Subcutaneous abdominal adipose tissue (tissue), 5 donors: ENCODE data around the gene PTCHD4.

Experiments
- H3K27ac ChIP-seq: one replicate; pipeline ENCODE4 v1.7.0; 2013; ENCODE audit warnings: low read depth, mild to moderate bottlenecking, inconsistent platforms, low read length, moderate library complexity
- H3K27me3 ChIP-seq, 5 donors: one replicate each; pipeline ENCODE4 v1.7.0; 2013; ENCODE audit warnings: low read length in 5 of 5, inconsistent platforms in 1 of 5; ENCODE audit not compliant: control insufficient read depth in 5 of 5, insufficient read depth in 4 of 5
- H3K36me3 ChIP-seq, 5 donors: one replicate each; pipeline ENCODE4 v1.7.0; 2013; ENCODE audit warnings: low read length in 5 of 5; ENCODE audit not compliant: control insufficient read depth in 5 of 5, insufficient read depth in 5 of 5
- H3K4me1 ChIP-seq, 5 donors: one replicate each; pipeline ENCODE4 v1.7.0; 2013; ENCODE audit warnings: low read length in 5 of 5, mild to moderate bottlenecking in 3 of 5, moderate library complexity in 1 of 5; ENCODE audit not compliant: control insufficient read depth in 5 of 5, insufficient read depth in 5 of 5
- H3K4me3 ChIP-seq, 5 donors: one replicate each; pipeline ENCODE4 v1.7.0; 2013; ENCODE audit warnings: low read length in 5 of 5, low read depth in 1 of 5
- H3K9ac ChIP-seq, 5 donors: one replicate each; pipeline ENCODE4 v1.7.0; 2013; ENCODE audit warnings: low read length in 5 of 5, mild to moderate bottlenecking in 4 of 5, moderate library complexity in 3 of 5
- H3K9me3 ChIP-seq, 5 donors: one replicate each; pipeline ENCODE4 v1.7.0; 2013; ENCODE audit warnings: low read length in 5 of 5; ENCODE audit not compliant: control insufficient read depth in 5 of 5
- donor health status: healthy.
- donor health status: healthy.
- donor health status: healthy.
- donor health status: healthy.
- donor health status: healthy.

PTCHD4 gene

GRCh38 chr6:48100588-48100895, 10.5 kb downstream of the PTCHD4 start:
- no peaks in the 10 kb centered on the region for H3K9me3 ChIP-seq
- no peak overlapping the region for H3K9ac ChIP-seq
- H3K4me3 ChIP-seq: no peak overlapping the region
- H3K27ac ChIP-seq: no peak overlapping the region
- no peaks in the 10 kb centered on the region for H3K36me3 ChIP-seq
- peaks cover 0 to 18% (median 0%) of the 10 kb centered on the region in 5 donors for H3K4me1 ChIP-seq
- no peaks in the 10 kb centered on the region for H3K27me3 ChIP-seq

GRCh38 chr6:48099713-48100587, 11.0 kb downstream of the PTCHD4 start:
- no peak overlapping the region for H3K27ac ChIP-seq
- H3K27me3 ChIP-seq: no peaks in the 10 kb centered on the region

GRCh38 chr6:48098923-48099322, 12.1 kb downstream of the PTCHD4 start:
- Histone ChIP-seq H3K4me3 (no peak overlapping the region), H3K9ac (no peak overlapping the region), H3K27ac (no peak overlapping the region), H3K4me1 (peaks cover 0 to 18% (median 0%) of the 10 kb centered on the region in 5 donors), H3K9me3 (no peaks in the 10 kb centered on the region), H3K27me3 (no peaks in the 10 kb centered on the region), H3K36me3 (no peaks in the 10 kb centered on the region)

More at GRCh38 chr6:48099713-48100587, 11.0 kb downstream of the PTCHD4 start:
- Histone ChIP-seq H3K9ac (no peak overlapping the region), H3K4me1 (peaks cover 0 to 18% (median 0%) of the 10 kb centered on the region in 5 donors), H3K4me3 (no peak overlapping the region), H3K9me3 (no peaks in the 10 kb centered on the region), H3K36me3 (no peaks in the 10 kb centered on the region)

GRCh38 chr6:48092550-48093217, 18.3 kb downstream of the PTCHD4 start:
- Histone ChIP-seq H3K4me3 (no peak overlapping the region), H3K36me3 (no peaks in the 10 kb centered on the region), H3K27ac (no peak overlapping the region), H3K27me3 (no peaks in the 10 kb centered on the region), H3K9ac (no peak overlapping the region), H3K9me3 (no peaks in the 10 kb centered on the region), H3K4me1 (peaks cover 0 to 3% (median 0%) of the 10 kb centered on the region in 5 donors)

- Histone ChIP-seq H3K9me3 (no peaks in the 10 kb centered on the region), H3K27me3 (no peaks in the 10 kb centered on the region), H3K4me1 (peaks cover 0 to 3% (median 0%) of the 10 kb centered on the region in 5 donors), H3K4me3 (no peak overlapping the region), H3K36me3 (no peaks in the 10 kb centered on the region), H3K9ac (no peak overlapping the region), H3K27ac (no peak overlapping the region)
Measured at GRCh38 chr6:48090546-48090945, 20.5 kb downstream of the PTCHD4 start.

GRCh38 chr6:48087448-48087847, 23.5 kb downstream of the PTCHD4 start:
- Histone ChIP-seq H3K4me1 (peaks cover 0 to 7% (median 0%) of the 10 kb centered on the region in 5 donors), H3K4me3 (no peak overlapping the region), H3K27me3 (no peaks in the 10 kb centered on the region), H3K36me3 (no peaks in the 10 kb centered on the region), H3K9ac (no peak overlapping the region), H3K9me3 (no peaks in the 10 kb centered on the region), H3K27ac (no peak overlapping the region)

- peaks cover 0 to 7% (median 0%) of the 10 kb centered on the region in 5 donors for H3K4me1 ChIP-seq
- H3K9ac ChIP-seq: no peak overlapping the region
- no peaks in the 10 kb centered on the region for H3K27me3 ChIP-seq
- H3K9me3 ChIP-seq: no peaks in the 10 kb centered on the region
- no peak overlapping the region for H3K4me3 ChIP-seq
- H3K36me3 ChIP-seq: no peaks in the 10 kb centered on the region
- H3K27ac ChIP-seq: no peak overlapping the region
Measured at GRCh38 chr6:48086187-48086586, 24.8 kb downstream of the PTCHD4 start.

- Histone ChIP-seq H3K27me3 (no peaks in the 10 kb centered on the region), H3K36me3 (no peaks in the 10 kb centered on the region), H3K9ac (no peak overlapping the region), H3K4me3 (no peak overlapping the region), H3K27ac (no peak overlapping the region), H3K9me3 (no peaks in the 10 kb centered on the region), H3K4me1 (peaks cover 0 to 7% (median 0%) of the 10 kb centered on the region in 5 donors)
Measured at GRCh38 chr6:48085131-48085741, 25.8 kb downstream of the PTCHD4 start.

- no peaks in the 10 kb centered on the region for H3K9me3 ChIP-seq
- H3K4me1 ChIP-seq: peaks cover 0 to 12% (median 0%) of the 10 kb centered on the region in 5 donors
Measured at GRCh38 chr6:48084201-48084600, 26.8 kb downstream of the PTCHD4 start.

More at GRCh38 chr6:48084201-48084600, 26.8 kb downstream of the PTCHD4 start:
- peak overlapping the region in 1 of 5 donors; percentile 32 for H3K9ac ChIP-seq
- H3K27ac ChIP-seq: no peak overlapping the region
- H3K27me3 ChIP-seq: no peaks in the 10 kb centered on the region
- H3K36me3 ChIP-seq: no peaks in the 10 kb centered on the region
- H3K4me3 ChIP-seq: no peak overlapping the region
